K562 (cell line): Measurements from ENCODE around the gene GGNBP2. TPM values are rescaled to one million over a fixed set of nuclear protein-coding genes. Genes with fewer than 3 reads are reported as not detected.

ENCODE experiments used
- BRD9 ChIP-seq: fragments of 450-650 bp; IDR thresholded peaks from 2 replicates; pipeline ENCODE4 v1.6.1; 2018; ENCODE audit warnings: low read depth; ENCODE audit not compliant: partially characterized antibody
- E2F3 ChIP-seq: fragments of 250-450 bp; sonication (Bioruptor Pico); IDR thresholded peaks from 2 replicates; pipeline ENCODE4 v1.4.0; 2020; ENCODE audit warnings: mild to moderate bottlenecking
- ELF4 ChIP-seq: fragments of 450-650 bp; formaldehyde crosslinking; IDR thresholded peaks from 2 replicates; pipeline ENCODE4 v1.4.0; 2022; ENCODE audit warnings: missing genetic modification characterization
- GATAD2B ChIP-seq: fragments of 450-650 bp; IDR thresholded peaks from 2 replicates; pipeline ENCODE4 v1.6.1; 2017; ENCODE audit warnings: mild to moderate bottlenecking, borderline replicate concordance
- MCM2 ChIP-seq: fragments of 450-650 bp; IDR thresholded peaks from 2 replicates; pipeline ENCODE4 v1.6.1; 2017; ENCODE audit warnings: low read depth, mild to moderate bottlenecking
- POLR3A ChIP-seq: IDR thresholded peaks from 2 replicates; pipeline ENCODE4 v1.6.1; 2011; ENCODE audit warnings: borderline replicate concordance, mild to moderate bottlenecking, moderate library complexity; ENCODE audit not compliant: insufficient read length, insufficient read depth; ENCODE audit errors: extremely low read depth
- TAF1 ChIP-seq: IDR thresholded peaks from 2 replicates; pipeline ENCODE4 v1.6.1; 2011; ENCODE audit warnings: mild to moderate bottlenecking, low read length, moderate library complexity; ENCODE audit not compliant: insufficient read depth, control insufficient read depth, severe bottlenecking; ENCODE audit errors: extremely low read depth
- TBP ChIP-seq: optimal IDR thresholded peaks from 2 replicates; pipeline ENCODE3; 2011; ENCODE audit warnings: low read depth, low read length, improper control_type of control experiment
- ZBTB1 ChIP-seq: sonication (generic); formaldehyde crosslinking; IDR thresholded peaks from 2 replicates; pipeline ENCODE4 v1.8.1; 2023; ENCODE audit warnings: missing genetic modification reagents, low read depth, mild to moderate bottlenecking, borderline replicate concordance
- ZKSCAN8 ChIP-seq: fragments of 200-800 bp; sonication (Bioruptor generic); IDR thresholded peaks from 2 replicates; pipeline ENCODE4 v1.6.1; 2016; ENCODE audit warnings: missing genetic modification characterization, missing compliant biosample characterization
- ZNF282 ChIP-seq: sonication (generic); formaldehyde crosslinking; IDR thresholded peaks from 2 replicates; pipeline ENCODE4 v1.8.1; 2023; ENCODE audit warnings: missing genetic modification reagents
- ZNF551 ChIP-seq: fragments of 250-450 bp; sonication (Bioruptor Pico); IDR thresholded peaks from 2 replicates; pipeline ENCODE4 v1.5.0; 2021; ENCODE audit warnings: mild to moderate bottlenecking, moderate library complexity
- ZNF668 ChIP-seq: fragments of 250-450 bp; sonication (Bioruptor Pico); IDR thresholded peaks from 2 replicates; pipeline ENCODE4 v1.8.0; 2022; ENCODE audit warnings: mild to moderate bottlenecking, inconsistent platforms
- ZSCAN32 ChIP-seq: fragments of 450-650 bp; formaldehyde crosslinking; IDR thresholded peaks from 2 replicates; pipeline ENCODE4 v1.4.0; 2020; ENCODE audit warnings: mild to moderate bottlenecking, moderate library complexity
- polyA plus RNA-seq, 8 experiments: library from polyadenylated mRNA; depleted of rRNA in 4 of 8; stranded (reverse) in 5 of 8; unstranded in 3 of 8; fragments of >200 nt; fragmentation: Nextera tagmentation in 2 of 8; fragmentation: Illumina TruSeq in 1 of 8; extraction: Ambion mirVana in 2 of 8; extraction: Trizol in 1 of 8; gene quantifications; 2 replicates each; pipeline versions ENCODE4 v1.2.1 to v1.2.3, GENCODE V29; 2011 to 2014; ENCODE audit warnings: inconsistent platforms in 1 of 8, missing spikeins in 1 of 8
- total RNA-seq, 7 experiments: library from RNA; depleted of rRNA in 6 of 7; stranded (reverse); fragments of >200 nt in 6 of 7; fragmentation: Illumina TruSeq in 2 of 7; extraction: Trizol in 2 of 7; gene quantifications; 2 replicates each; pipeline versions ENCODE4 v1.2.1 to v1.2.3, GENCODE V29; 2011 to 2021; ENCODE audit warnings: low replicate concordance in 1 of 7
- TF ChIP-seq, protein P1 (sequence below), 2 experiments: IDR thresholded peaks; 2 replicates each; pipeline ENCODE4 v1.6.1; 2012; ENCODE audit warnings: improper control_type of control experiment in 2 of 2, low read depth in 2 of 2, low read length in 2 of 2, borderline replicate concordance in 1 of 2
- TF ChIP-seq, protein P2 (sequence below): sonication (generic); formaldehyde crosslinking; IDR thresholded peaks from 2 replicates; pipeline ENCODE4 v1.8.0; 2022; ENCODE audit warnings: mild to moderate bottlenecking, missing genetic modification reagents
- TF ChIP-seq, protein P3 (sequence below): fragments of 450-650 bp; IDR thresholded peaks from 2 replicates; pipeline ENCODE4 v1.6.1; 2017; ENCODE audit warnings: antibody characterized with exemption, mild to moderate bottlenecking
- TF ChIP-seq, protein P4 (sequence below): fragments of 250-450 bp; sonication (Bioruptor Pico); IDR thresholded peaks from 2 replicates; pipeline ENCODE4 v1.8.0; 2021; ENCODE audit warnings: moderate library complexity, mild to moderate bottlenecking, inconsistent platforms

The GGNBP2 gene
- total and polyA plus RNA-seq, 9 of the 15 experiments (the other 6 are each of a cell fraction or from before 2014, with no cell fraction given) = 35.7 to 96.6 (median 64.1) TPM

DNA sequence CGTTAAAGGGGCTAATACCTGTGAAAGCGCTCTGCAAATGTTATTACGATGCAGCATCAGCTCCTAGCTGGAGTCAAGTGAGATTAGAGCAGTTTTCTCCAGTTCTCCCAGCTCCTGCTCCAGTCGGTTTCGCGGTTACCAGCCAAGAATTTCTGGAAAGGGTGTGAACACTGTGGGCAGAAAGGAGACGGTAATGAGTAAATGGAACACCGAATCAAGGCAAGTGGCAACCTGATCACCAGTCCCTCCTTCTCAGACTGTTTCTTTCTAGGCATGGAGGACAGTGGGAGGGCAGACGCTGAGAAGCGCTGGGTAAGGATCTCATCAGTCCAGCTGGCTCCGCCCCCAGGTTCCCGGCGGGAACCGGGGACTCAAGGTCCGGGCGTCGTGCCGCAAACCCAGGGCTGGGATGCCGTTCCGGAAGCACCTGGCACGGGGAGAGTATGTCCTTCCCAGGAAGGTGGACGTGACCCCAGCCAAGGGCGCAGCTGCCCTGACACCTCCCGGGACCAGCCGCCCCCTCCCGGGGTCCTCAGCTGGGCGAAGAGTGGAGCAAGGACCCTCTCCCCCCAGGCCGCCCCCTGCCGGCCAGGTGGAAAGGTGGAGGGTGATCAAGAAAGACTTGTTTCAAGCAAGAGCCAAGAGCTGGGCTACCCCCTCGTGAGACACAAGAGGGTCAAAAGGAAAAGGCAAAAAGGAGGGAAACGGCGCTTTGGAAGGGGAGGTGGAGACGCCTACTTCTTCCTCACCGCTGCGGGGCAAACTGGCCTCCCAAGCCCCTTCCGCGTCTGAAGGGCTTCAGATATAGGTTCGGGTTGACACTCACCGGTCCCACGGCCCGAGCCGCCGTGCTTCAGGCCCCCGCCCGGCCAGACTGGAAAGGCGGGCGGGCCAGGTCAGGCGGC, 10.5 kb upstream of the GGNBP2 start (continued):
- TF ChIP-seq MCM2 (no peak), GATAD2B (no peak; the same call in 1 of the 2 replicates), TAF1 (no peak), ZSCAN32 (CRISPR knock-in tag) (no peak), BRD9 (peak; percentile 32), TBP (peak; percentile 41), ZNF282 (CRISPR knock-in tag) (no peak), E2F3 (peak; percentile 70), ZKSCAN8 (no peak), ZNF668 (CRISPR knock-in tag) (no peak), ZBTB1 (CRISPR knock-in tag) (no peak), POLR3A (no peak), ELF4 (CRISPR knock-in tag) (no peak), ZNF551 (CRISPR knock-in tag) (no peak)
- TF ChIP-seq, protein P1, sequence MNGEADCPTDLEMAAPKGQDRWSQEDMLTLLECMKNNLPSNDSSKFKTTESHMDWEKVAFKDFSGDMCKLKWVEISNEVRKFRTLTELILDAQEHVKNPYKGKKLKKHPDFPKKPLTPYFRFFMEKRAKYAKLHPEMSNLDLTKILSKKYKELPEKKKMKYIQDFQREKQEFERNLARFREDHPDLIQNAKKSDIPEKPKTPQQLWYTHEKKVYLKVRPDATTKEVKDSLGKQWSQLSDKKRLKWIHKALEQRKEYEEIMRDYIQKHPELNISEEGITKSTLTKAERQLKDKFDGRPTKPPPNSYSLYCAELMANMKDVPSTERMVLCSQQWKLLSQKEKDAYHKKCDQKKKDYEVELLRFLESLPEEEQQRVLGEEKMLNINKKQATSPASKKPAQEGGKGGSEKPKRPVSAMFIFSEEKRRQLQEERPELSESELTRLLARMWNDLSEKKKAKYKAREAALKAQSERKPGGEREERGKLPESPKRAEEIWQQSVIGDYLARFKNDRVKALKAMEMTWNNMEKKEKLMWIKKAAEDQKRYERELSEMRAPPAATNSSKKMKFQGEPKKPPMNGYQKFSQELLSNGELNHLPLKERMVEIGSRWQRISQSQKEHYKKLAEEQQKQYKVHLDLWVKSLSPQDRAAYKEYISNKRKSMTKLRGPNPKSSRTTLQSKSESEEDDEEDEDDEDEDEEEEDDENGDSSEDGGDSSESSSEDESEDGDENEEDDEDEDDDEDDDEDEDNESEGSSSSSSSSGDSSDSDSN (IDR thresholded peaks at IDR 0.05; ENCODE audit: borderline replicate concordance in 1 of 2, low read depth in 2 of 2, low read length in 2 of 2) = 0 out of 4 replicates have a peak, but pooled peaks of 1 of the 2 experiments have one; percentile 43
- TF ChIP-seq, protein P2, sequence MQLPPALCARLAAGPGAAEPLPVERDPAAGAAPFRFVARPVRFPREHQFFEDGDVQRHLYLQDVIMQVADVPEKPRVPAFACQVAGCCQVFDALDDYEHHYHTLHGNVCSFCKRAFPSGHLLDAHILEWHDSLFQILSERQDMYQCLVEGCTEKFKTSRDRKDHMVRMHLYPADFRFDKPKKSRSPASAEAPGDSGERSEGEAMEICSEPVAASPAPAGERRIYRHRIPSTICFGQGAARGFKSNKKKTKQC (CRISPR knock-in tag) = no peak
- TF ChIP-seq, protein P3, sequence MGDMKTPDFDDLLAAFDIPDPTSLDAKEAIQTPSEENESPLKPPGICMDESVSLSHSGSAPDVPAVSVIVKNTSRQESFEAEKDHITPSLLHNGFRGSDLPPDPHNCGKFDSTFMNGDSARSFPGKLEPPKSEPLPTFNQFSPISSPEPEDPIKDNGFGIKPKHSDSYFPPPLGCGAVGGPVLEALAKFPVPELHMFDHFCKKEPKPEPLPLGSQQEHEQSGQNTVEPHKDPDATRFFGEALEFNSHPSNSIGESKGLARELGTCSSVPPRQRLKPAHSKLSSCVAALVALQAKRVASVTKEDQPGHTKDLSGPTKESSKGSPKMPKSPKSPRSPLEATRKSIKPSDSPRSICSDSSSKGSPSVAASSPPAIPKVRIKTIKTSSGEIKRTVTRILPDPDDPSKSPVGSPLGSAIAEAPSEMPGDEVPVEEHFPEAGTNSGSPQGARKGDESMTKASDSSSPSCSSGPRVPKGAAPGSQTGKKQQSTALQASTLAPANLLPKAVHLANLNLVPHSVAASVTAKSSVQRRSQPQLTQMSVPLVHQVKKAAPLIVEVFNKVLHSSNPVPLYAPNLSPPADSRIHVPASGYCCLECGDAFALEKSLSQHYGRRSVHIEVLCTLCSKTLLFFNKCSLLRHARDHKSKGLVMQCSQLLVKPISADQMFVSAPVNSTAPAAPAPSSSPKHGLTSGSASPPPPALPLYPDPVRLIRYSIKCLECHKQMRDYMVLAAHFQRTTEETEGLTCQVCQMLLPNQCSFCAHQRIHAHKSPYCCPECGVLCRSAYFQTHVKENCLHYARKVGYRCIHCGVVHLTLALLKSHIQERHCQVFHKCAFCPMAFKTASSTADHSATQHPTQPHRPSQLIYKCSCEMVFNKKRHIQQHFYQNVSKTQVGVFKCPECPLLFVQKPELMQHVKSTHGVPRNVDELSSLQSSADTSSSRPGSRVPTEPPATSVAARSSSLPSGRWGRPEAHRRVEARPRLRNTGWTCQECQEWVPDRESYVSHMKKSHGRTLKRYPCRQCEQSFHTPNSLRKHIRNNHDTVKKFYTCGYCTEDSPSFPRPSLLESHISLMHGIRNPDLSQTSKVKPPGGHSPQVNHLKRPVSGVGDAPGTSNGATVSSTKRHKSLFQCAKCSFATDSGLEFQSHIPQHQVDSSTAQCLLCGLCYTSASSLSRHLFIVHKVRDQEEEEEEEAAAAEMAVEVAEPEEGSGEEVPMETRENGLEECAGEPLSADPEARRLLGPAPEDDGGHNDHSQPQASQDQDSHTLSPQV = peak; percentile 67
- TF ChIP-seq, protein P4, sequence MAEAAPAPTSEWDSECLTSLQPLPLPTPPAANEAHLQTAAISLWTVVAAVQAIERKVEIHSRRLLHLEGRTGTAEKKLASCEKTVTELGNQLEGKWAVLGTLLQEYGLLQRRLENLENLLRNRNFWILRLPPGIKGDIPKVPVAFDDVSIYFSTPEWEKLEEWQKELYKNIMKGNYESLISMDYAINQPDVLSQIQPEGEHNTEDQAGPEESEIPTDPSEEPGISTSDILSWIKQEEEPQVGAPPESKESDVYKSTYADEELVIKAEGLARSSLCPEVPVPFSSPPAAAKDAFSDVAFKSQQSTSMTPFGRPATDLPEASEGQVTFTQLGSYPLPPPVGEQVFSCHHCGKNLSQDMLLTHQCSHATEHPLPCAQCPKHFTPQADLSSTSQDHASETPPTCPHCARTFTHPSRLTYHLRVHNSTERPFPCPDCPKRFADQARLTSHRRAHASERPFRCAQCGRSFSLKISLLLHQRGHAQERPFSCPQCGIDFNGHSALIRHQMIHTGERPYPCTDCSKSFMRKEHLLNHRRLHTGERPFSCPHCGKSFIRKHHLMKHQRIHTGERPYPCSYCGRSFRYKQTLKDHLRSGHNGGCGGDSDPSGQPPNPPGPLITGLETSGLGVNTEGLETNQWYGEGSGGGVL (CRISPR knock-in tag) = no peak
